ENCODE results near the gene FOCAD. TPM values are rescaled to one million over a fixed set of nuclear protein-coding genes. Genes with fewer than 3 reads are reported as not detected.

FOCAD gene
- total and polyA plus RNA-seq, 2 of the 8 experiments (the other 6 are each of a cell fraction or from before 2014, with no cell fraction given): 22.0 to 38.4 TPM

GRCh38 chr9:20865347-20865746 lies 181.3 kb downstream of the FOCAD start:
- Histone ChIP-seq H2BK20ac (ENCODE audit: low read length) (no peak overlapping the region), H2BK5ac (ENCODE audit: low read depth, low read length) (no peak overlapping the region), H3K23ac (ENCODE audit: insufficient read length) (no peak overlapping the region), H2BK120ac (replicated peaks; ENCODE audit: low read depth, low read length) (no peak overlapping the region), H3K79me1 (ENCODE audit: low read depth, low read length) (no peaks in the 10 kb centered on the region), H3K36me3 (ENCODE audit: control insufficient read depth in 2 of 4, insufficient read depth in 4 of 4, low read length in 3 of 4) (no peaks in the 10 kb centered on the region; a peak in 1 of 8 replicates), H3K9me3 (ENCODE audit: insufficient read depth in 2 of 2, low read depth in 1 of 2, low read length in 1 of 2) (no peaks in the 10 kb centered on the region), H3K4me1 (replicated peaks in 1 of 4; ENCODE audit: control insufficient read depth in 3 of 4, insufficient read depth in 4 of 4, low read length in 3 of 4) (no peaks in the 10 kb centered on the region), H3K14ac (ENCODE audit: insufficient read length) (no peak overlapping the region), H4K8ac (ENCODE audit: extremely low read depth, insufficient read depth, low read length) (no peak overlapping the region), H4K20me1 (replicated peaks in 1 of 2; ENCODE audit: control insufficient read depth in 1 of 2, insufficient read depth in 2 of 2, low read length in 2 of 2) (no peaks in the 10 kb centered on the region), H3K18ac (ENCODE audit: extremely low read depth, low read length) (no peak overlapping the region), H4K91ac (replicated peaks; ENCODE audit: insufficient read length, low read length) (no peak overlapping the region), H2AFZ (ENCODE audit: low read length) (no peak overlapping the region), H4K5ac (ENCODE audit: insufficient read length, low read depth, low read length) (no peak overlapping the region), H3K23me2 (ENCODE audit: low read depth, low read length) (no peaks in the 10 kb centered on the region), H2BK15ac (ENCODE audit: low read length) (no peak overlapping the region), H3K4me3 (ENCODE audit: extremely low read depth in 1 of 4, insufficient read depth in 2 of 4, low read depth in 3 of 4, low read length in 4 of 4) (no peak overlapping the region), H2AK5ac (ENCODE audit: low read depth, low read length) (no peak overlapping the region), H3K79me2 (ENCODE audit: control insufficient read depth in 1 of 2, insufficient read depth in 2 of 2, low read length in 2 of 2) (no peaks in the 10 kb centered on the region), H3K9ac (replicated peaks in 1 of 4; ENCODE audit: extremely low read depth in 1 of 4, low read depth in 3 of 4, low read length in 3 of 4) (no peak overlapping the region), H3K27ac (ENCODE audit: low read depth, low read length) (no peak overlapping the region), H3K4ac (replicated peaks; ENCODE audit: insufficient read length, low read depth, low read length) (no peak overlapping the region), H2BK12ac (ENCODE audit: low read depth, low read length) (no peak overlapping the region), H3K56ac (replicated peaks; ENCODE audit: insufficient read length, low read depth, low read length) (no peak overlapping the region), H3K27me3 (replicated peaks in 1 of 4; ENCODE audit: control insufficient read depth in 3 of 4, extremely low read depth in 1 of 4, insufficient read depth in 3 of 4, low read length in 3 of 4) (no peaks in the 10 kb centered on the region), H3K4me2 (ENCODE audit: insufficient read depth in 1 of 2, low read depth in 2 of 2, low read length in 2 of 2) (no peak overlapping the region)
- ChIA-PET POLR2A (ENCODE audit: partially characterized antibody) (no interaction called here), CTCF (ENCODE audit: partially characterized antibody) (interaction anchor here (1.1 to 1.3 kb wide), 2 partner anchors 14 to 20 kb away, joined by 3 to 4 read pairs; no protein-coding TSS in a partner anchor)
- FAIRE-seq (no peak), DNase-seq (ENCODE audit: low read depth in 1 of 2, low spot score in 2 of 2) (no peak)
- WGBS, 2 experiments (ENCODE audit: extremely low coverage in 1 of 2, insufficient coverage in 1 of 2, insufficient read length in 1 of 2, insufficient replicate concordance in 2 of 2, low coverage in 1 of 2, low lambda C conversion rate in 2 of 2, missing lambda C conversion rate in 1 of 2): 86% methylated on average over 4 of the region's 4 CpGs; no CpG with 5 or more reads in 1 of the 2 experiments
- TF ChIP-seq SP4 (IDR thresholded peaks at IDR 0.05; ENCODE audit: low read length): no peak
- no peak for TF ChIP-seq BRCA1 (IDR thresholded peaks at IDR 0.05; ENCODE audit: low read depth, low read length)
- TF ChIP-seq MAFK (IDR thresholded peaks at IDR 0.05; ENCODE audit: low read depth, low read length): no peak
- TF ChIP-seq CHD2 (IDR thresholded peaks at IDR 0.05; ENCODE audit: low read length): no peak
- no peak for TF ChIP-seq NANOG (IDR thresholded peaks at IDR 0.05; ENCODE audit: insufficient read depth, low read depth, low read length, poor library complexity, severe bottlenecking)
- TF ChIP-seq TAF7 (optimal IDR thresholded peaks at IDR 0.05; ENCODE audit: borderline replicate concordance, low read depth, low read length): no peak
- no peak for TF ChIP-seq JUND (IDR thresholded peaks at IDR 0.05; ENCODE audit: low read length)
- no peak for TF ChIP-seq RXRA (IDR thresholded peaks at IDR 0.05; ENCODE audit: insufficient read depth, low read depth, low read length)
- TF ChIP-seq NRF1 (IDR thresholded peaks at IDR 0.05; ENCODE audit: low read depth, low read length): no peak
- TF ChIP-seq SRF (IDR thresholded peaks at IDR 0.05; ENCODE audit: low read depth, low read length): no peak
- TF ChIP-seq FOSL1 (IDR thresholded peaks at IDR 0.05; ENCODE audit: insufficient read depth, low read depth, low read length): no peak
- TF ChIP-seq TAF1 (IDR thresholded peaks at IDR 0.05; ENCODE audit: low read depth, low read length): no peak
- no peak for TF ChIP-seq TEAD4 (IDR thresholded peaks at IDR 0.05; ENCODE audit: low read depth, low read length)
- no peak for TF ChIP-seq CREB1 (IDR thresholded peaks at IDR 0.05)
- no peak for TF ChIP-seq EP300 (IDR thresholded peaks at IDR 0.05; ENCODE audit: borderline replicate concordance in 1 of 2, low read depth in 2 of 2, low read length in 2 of 2)
- TF ChIP-seq PHF8 (conservative IDR thresholded peaks at IDR 0.05; ENCODE audit: low read depth, low read length): no peak

Data from H1 (cell line).